IPS-18c (cell line): ENCODE data around the gene PEX5L.
A peak's percentile ranks its signal among the peaks of the same experiment; 100 is the strongest.

Experiments used
- H3K4me3 ChIP-seq: 2 replicates; pipeline ENCODE4 v1.7.0; 2013; ENCODE audit warnings: low read depth, mild to moderate bottlenecking, low read length, moderate library complexity; ENCODE audit not compliant: insufficient read depth
- H3K9me3 ChIP-seq: one replicate; pipeline ENCODE4 v1.6.1; 2013; ENCODE audit warnings: mild to moderate bottlenecking, low read length, moderate library complexity; ENCODE audit not compliant: control insufficient read depth, insufficient read depth

Gene PEX5L

GRCh38 chr3:179943117-179943880 is 93.4 kb downstream of the PEX5L start:
- Histone ChIP-seq H3K9me3 (no peaks in the 10 kb centered on the region), H3K4me3 (no peak overlapping the region)

- no peaks in the 10 kb centered on the region for H3K9me3 ChIP-seq
- H3K4me3 ChIP-seq = peak overlapping the region; percentile 51; the same call in 1 of the 2 replicates
Observed at GRCh38 chr3:179942553-179943075, 94.1 kb downstream of the PEX5L start.

GRCh38 chr3:179935710-179936109 is 101.0 kb downstream of the PEX5L start:
- Histone ChIP-seq H3K9me3 (no peaks in the 10 kb centered on the region), H3K4me3 (no peak overlapping the region)

GRCh38 chr3:179933914-179934313 is 102.8 kb downstream of the PEX5L start:
- Histone ChIP-seq H3K9me3 (no peaks in the 10 kb centered on the region), H3K4me3 (no peak overlapping the region)

GRCh38 chr3:179933080-179933479 is 103.7 kb downstream of the PEX5L start:
- no peaks in the 10 kb centered on the region for H3K9me3 ChIP-seq

GRCh38 chr3:179932674-179933073 is 104.1 kb downstream of the PEX5L start:
- Histone ChIP-seq H3K9me3 (no peaks in the 10 kb centered on the region), H3K4me3 (no peak overlapping the region)

More at GRCh38 chr3:179933080-179933479, 103.7 kb downstream of the PEX5L start:
- H3K4me3 ChIP-seq = no peak overlapping the region

- Histone ChIP-seq H3K4me3 (no peak overlapping the region), H3K9me3 (no peaks in the 10 kb centered on the region)
Observed at GRCh38 chr3:179929091-179929529, 107.6 kb downstream of the PEX5L start.

- no peaks in the 10 kb centered on the region for H3K9me3 ChIP-seq
- no peak overlapping the region for H3K4me3 ChIP-seq
Observed at GRCh38 chr3:179927191-179927590, 109.5 kb downstream of the PEX5L start.

- no peaks in the 10 kb centered on the region for H3K9me3 ChIP-seq
- H3K4me3 ChIP-seq = no peak overlapping the region
Observed at GRCh38 chr3:179921951-179922350, 114.8 kb downstream of the PEX5L start.

- no peak overlapping the region for H3K4me3 ChIP-seq
- H3K9me3 ChIP-seq = no peaks in the 10 kb centered on the region
Observed at GRCh38 chr3:179921500-179921899, 115.2 kb downstream of the PEX5L start.

GRCh38 chr3:179907784-179908482 is 128.8 kb downstream of the PEX5L start:
- no peak overlapping the region for H3K4me3 ChIP-seq

GRCh38 chr3:179902061-179902460 is 134.7 kb downstream of the PEX5L start:
- Histone ChIP-seq H3K4me3 (no peak overlapping the region), H3K9me3 (no peaks in the 10 kb centered on the region)

More at GRCh38 chr3:179907784-179908482, 128.8 kb downstream of the PEX5L start:
- H3K9me3 ChIP-seq = no peaks in the 10 kb centered on the region

- no peak overlapping the region for H3K4me3 ChIP-seq
- no peaks in the 10 kb centered on the region for H3K9me3 ChIP-seq
Observed at GRCh38 chr3:179898024-179898423, 138.7 kb downstream of the PEX5L start.

- H3K4me3 ChIP-seq = no peak overlapping the region
- H3K9me3 ChIP-seq = no peaks in the 10 kb centered on the region
Observed at GRCh38 chr3:179897231-179897630, 139.5 kb downstream of the PEX5L start.

- no peak overlapping the region for H3K4me3 ChIP-seq
- no peaks in the 10 kb centered on the region for H3K9me3 ChIP-seq
Observed at GRCh38 chr3:179896507-179896906, 140.2 kb downstream of the PEX5L start.

- Histone ChIP-seq H3K4me3 (no peak overlapping the region), H3K9me3 (no peaks in the 10 kb centered on the region)
Observed at GRCh38 chr3:179895330-179895729, 141.4 kb downstream of the PEX5L start.

GRCh38 chr3:179887295-179887943 is 149.3 kb downstream of the PEX5L start:
- no peaks in the 10 kb centered on the region for H3K9me3 ChIP-seq
- H3K4me3 ChIP-seq = no peak overlapping the region

GRCh38 chr3:179885950-179886349 is 150.8 kb downstream of the PEX5L start:
- Histone ChIP-seq H3K9me3 (no peaks in the 10 kb centered on the region), H3K4me3 (no peak overlapping the region)
